Lung microvascular endothelial cell (primary cell): ENCODE measurements around the gene CHIC2. TPM values are rescaled to one million over a fixed set of nuclear protein-coding genes. Genes with fewer than 3 reads are reported as not detected.
"Not testable (repeated sequence)": the region's sequence is repeated elsewhere in the genome, so short reads cannot be mapped to it uniquely, and the experiment has no call there.

Experiments used
- DNase-seq, 2 donors: peaks; one replicate each; pipeline versions ENCODE4 v3.0.0 to v3.0.0-alpha.2; 2010; ENCODE audit warnings: low read depth in 2 of 2
- total RNA-seq: library from RNA; depleted of rRNA; stranded (reverse); fragments of >200 nt; gene quantifications from 2 replicates; pipeline ENCODE4 v1.2.1, GENCODE V29; 2014

Gene CHIC2
- total RNA-seq, result 48.2 and 95.0 TPM in 2 replicates

DNA sequence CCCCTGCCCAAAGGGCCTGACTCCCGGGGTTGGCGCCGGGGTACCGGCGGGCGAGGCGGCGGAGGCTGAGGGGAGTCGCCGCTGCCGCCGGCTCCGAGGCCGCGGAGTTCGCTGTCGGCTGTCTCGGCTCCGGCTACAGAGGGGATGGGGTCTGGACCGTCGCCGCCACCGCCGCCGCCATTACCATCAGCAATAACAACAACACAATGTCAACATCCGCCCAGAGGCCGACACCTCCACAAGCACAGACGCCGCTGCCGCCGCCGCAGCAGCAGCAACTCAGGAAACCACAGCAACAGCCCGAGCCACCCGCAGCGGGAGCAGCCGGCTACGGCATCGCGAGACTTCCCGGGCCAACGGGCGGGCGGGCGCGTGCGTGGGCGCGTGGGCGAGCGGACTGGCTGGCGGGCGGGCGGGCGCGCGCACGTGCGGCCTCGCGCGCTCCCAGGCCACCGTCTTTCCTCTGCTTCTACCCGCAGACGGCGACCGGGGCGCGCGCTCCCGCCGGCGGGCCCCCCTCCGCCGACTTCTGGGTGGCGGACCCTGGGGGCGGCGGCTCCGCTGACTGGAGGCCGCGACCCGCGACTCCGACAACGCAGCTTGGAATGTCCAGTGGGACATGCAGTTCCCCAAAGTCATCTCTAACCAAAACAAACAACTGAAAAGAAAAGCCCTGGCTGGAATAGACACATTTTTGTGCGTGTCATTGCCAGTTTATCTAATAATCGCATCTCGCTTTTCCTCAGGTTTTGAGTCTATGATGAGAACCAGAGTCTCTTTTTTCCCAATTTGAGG, at the start of gene CHIC2:
CHIC2 (minus strand) TSS at position 289 of the 795 bp plus-strand sequence. CDS start 305 bp downstream, outside the sequence.
- peak; percentile 98 for DNase-seq

DNA sequence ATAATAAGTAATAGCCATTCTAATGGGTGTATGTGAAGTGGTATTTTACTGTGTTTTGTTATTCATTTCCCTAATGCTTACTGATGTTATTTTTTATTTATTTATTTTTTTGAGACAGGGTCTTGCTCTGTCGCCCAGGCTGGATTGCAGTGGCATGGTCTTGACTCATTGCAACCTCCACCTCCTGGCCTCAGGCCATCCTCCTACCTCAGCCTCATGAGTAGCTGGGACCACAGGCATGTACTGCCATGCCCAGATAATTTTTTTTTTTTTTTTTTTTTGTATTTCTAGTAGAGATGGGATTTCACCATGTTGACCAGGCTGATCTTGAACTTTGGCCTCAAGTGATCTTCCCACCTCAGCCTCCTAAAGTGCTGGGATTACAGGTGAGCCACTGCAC, 48.8 kb upstream of the CHIC2 start:
- DNase-seq, result not testable (repeated sequence)

DNA sequence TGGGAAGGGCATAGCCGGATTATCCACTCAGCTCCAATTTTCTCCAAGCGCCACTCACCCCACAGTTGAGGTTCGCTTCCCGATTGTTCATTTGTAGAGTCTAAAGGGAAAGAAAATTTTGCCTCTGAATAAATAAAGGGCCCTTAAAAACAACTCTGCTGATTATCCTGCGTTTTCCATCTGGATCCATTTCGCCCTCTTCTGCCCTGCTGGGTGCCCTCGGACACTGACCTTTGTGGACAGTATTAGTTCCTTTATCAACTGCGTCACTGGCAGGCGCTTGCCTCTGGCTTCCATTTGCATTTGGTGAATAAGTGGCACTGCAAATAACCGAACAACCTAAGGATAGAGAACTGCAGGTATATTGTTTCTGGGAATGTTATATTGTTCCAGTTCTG, 45.6 kb upstream of the CHIC2 start:
- no peak for DNase-seq

DNA sequence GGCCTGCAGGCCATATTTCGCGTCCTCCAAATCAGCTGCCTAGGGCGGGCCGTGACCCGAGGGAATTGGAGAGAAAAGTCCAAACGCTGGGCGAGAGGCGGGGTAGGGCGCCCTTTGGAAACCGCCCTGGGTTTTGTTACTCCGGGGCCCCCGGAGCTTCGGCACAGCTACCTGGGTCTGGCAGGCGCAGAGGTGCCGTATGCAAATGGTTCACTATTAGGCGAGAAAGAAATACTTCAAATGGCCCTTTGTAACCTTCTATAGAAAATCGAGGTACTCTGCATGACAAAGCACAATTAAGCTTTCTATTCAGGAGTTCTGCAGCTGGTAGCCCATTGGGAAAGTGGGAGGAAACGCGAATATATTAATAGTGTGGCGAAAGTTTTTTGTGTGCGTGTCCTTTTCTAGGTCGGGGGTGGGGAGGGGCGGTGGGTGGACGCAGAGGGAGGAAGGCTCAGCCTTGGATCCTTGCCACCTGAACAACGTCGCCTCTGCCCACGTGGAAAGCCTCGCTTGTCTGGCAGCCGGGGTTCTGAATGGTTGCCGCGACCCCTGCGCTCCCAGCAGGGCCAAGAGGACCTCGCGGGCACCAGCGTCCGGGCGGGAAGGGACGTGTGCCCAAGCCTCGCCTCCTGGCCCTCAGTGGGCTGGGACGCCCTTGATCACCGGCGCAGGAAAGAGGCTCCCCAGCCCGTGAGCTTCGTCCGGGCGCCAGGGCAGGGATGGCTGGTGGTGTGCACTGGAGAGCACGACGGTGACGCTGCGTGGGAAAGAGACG, 45.0 kb upstream of the CHIC2 start:
- no peak for DNase-seq

DNA sequence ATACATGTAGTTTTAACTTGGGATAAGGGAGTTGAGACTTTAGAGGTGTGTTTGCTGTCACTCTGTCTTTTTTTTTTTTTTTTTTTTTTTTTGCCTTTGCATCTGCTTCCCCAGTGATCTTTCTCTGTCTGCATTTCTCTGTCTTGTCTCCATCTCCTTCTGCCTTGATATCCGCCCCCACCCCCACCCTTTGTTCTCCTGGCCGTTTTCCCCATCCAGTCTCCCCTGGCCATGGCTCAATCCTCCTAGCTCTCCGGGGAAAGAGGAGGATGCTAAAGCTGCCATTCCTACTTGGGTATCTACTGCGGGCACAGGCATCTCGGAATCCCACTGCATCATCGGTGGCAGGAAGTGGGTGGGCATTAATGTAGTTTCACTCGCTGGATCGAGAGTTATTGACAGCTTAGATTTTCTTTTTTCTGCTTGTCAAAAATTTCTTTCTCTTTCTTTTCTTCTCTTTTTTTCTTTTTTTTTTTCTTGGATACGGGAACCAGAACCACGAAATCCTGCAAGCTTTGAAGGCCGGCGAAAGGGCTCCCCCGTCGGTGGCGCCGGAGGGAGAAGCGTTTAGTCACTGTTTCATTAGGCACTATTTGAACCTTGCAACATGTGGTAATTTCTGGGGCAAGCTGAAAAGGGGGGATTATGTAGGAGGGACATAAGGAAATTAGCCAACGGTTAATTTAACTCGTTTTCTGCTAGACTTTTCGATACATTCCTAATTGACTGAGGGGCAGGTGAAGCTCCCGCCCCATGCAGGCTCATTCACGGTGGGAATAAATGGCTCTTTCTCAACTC, 43.7 kb upstream of the CHIC2 start:
- DNase-seq, result no peak

DNA sequence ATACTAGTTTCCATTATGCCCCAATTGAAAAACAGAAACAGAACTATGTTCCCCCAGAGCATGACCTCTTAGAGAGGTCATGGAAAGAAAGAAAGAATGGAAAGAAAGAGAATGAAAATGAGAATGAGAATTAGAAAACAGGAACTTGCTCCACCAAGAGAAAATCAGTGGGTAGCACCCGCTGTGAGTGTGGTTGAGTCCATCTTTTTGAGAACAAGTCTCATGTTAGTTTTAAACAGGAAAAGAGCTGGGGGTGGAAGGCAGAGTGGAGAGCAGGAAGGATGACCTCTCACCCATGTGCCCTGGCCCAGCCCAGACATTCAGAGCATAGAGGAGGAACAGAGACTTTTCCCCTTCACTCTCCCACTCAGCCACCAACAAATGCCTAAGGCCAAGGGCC, 40.5 kb upstream of the CHIC2 start:
- no peak for DNase-seq

DNA sequence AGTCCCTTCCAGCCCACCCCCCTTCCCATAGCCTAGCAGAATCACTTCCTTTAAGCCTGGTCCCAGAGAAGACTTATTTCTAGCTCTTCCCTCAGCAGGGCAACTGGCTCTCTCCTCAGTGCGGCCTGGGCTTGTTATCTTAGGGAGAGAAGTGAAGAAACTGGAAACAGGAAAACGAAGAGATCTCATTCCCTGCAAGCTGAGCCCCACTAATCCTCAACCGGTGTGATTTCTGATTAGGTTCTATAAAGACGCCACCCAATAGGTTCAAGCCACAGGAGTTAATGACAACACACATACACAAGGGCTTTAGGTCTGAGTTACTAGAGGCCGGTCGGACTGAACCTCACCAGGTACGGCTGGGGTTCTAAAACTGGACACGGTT, 38.8 kb upstream of the CHIC2 start:
- no peak for DNase-seq

DNA sequence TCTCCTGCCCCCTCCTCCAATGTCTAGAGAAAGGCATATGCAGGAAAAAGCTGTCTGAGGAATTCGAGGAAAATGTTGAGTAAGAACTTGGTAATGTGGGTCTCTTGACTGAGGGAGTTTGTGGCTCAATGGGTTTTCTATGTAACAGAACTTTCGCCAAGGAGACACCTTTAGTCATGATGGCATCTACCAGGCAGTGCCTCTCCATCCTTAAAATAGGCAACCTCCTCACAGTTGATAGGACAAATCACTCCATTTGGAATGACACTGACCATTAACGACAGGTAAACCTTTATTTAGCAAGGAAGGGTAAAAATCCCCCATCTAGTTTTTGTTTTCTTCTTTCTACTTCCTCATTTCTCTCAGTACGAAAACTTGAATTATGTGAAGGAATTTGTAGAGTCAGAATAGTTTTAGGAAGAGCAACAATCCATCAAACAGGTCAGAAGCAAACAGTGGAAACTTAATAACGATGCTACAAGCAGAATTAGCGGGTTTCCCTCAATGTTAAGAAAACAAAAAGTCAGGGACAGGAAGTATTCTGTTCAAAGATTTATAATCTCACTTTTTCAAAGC, 38.2 kb upstream of the CHIC2 start:
- no peak for DNase-seq

DNA sequence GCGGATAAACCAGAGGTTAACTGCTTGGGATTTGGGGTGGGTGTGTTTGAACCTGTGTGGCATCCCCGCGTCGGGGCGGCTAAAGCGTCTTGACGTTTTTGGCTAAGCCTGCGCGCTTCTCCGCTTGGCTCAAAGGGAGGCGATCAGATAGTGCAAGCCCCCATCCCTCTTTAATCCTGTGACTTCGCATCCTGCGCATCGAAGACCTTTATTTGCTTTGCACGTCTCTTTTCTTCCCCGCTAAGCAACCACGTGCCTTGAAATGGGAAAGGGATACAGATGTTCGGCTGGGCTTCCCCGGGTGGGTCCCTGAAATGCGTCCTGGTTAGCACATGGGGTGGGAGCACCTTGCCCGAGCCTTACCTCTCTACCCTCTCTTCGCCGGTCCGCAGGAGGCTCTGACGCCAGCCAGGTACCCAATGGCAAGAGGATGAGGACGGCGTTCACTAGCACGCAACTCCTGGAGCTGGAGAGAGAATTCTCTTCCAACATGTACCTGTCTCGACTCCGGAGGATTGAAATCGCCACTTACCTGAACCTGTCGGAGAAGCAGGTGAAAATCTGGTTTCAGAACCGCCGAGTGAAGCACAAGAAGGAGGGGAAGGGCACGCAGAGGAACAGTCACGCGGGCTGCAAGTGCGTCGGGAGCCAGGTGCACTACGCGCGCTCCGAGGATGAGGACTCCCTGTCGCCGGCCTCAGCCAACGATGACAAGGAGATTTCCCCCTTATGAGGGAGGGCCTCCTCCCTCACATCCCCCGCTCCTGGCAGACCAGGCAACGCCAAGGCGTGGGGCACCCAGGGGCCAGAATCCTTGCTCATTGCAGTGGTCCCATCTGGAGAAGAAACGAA, 37.0 kb upstream of the CHIC2 start:
- DNase-seq, result no peak

DNA sequence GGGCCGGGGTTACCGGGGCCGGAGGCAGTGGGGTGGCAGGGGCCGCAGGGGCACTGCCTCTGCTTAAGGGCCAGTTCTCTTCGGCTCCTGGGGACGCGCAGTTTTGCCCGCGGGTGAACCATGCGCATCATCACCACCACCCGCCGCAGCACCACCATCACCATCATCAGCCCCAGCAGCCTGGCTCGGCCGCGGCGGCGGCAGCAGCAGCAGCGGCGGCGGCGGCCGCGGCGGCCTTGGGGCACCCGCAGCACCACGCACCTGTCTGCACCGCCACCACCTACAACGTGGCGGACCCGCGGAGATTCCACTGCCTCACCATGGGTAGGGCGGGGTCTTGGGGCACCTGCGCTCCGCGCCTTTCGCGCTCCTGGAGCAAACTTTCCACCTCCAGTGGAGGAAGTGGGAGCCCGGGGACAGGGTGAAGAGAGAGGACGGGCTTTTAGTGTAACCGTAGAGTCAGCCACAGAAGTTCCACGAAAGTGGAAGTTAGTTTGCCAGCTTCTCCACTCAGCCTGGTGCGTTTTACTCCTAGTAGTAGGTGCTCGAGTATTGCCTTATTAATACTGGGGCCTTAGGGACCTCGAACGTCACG, 36.3 kb upstream of the CHIC2 start:
- DNase-seq, result no peak

DNA sequence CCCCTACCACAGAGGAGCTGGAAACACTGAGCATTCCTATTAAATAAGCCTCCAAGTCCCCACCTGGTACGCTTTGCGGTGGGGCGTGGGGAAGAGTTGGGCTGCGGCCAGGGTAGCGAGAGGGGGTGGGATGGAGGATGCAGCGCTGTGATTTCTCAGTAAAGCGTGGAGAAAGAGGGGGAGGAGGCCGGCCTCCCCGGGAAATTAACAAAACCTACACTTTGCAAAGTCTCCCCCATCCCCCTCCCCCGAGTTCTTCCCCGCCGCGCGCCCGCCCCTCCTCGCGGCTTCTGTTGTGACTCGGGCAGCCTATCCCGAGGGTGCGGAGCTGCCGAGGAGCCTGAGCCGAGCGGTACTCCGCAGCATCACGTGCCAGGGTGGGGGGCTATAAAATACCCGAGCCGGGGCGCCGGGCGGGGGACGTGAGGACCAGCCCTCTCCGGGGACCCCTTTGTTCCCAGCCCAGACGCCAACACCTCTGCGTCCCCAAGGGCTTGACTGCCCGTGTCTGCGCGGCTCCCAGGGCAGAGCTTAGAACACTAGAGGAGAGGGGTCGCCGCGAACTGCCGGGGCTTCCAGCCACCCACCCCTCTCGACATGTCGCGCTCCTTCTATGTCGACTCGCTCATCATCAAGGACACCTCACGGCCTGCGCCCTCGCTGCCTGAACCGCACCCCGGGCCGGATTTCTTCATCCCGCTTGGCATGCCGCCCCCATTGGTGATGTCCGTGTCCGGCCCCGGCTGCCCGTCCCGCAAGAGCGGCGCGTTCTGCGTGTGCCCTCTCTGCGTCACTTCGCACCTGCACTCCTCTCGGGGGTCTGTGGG, 35.6 kb upstream of the CHIC2 start, which contains the start of gene GSX2:
GSX2 (plus strand) TSS at position 416 of the 827 bp plus-strand sequence; CDS start at position 598, 182 bp downstream.
- no peak for DNase-seq

DNA sequence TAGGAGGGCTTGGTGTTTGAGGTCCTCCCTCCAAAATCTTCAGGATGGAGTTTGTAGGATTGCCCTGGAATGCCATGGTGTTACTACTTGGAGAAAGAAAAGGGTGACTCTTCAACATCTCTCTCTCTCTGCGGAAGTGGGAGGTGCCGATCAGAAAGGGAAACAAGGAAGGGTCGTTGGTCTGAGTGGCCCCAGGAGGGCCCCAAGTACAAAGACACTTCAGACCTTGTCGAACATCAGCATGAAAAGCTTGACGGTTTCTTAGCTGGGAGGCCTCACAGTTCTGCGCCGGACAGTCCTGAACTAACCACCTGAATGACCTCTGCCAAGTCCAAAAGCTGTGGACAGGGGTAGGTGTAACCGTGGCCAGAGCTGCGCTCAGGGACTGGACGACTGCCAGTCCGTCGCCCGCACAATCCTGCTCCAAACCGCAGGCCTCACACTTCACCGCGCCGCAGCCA, 34.9 kb upstream of the CHIC2 start:
- no peak for DNase-seq

DNA sequence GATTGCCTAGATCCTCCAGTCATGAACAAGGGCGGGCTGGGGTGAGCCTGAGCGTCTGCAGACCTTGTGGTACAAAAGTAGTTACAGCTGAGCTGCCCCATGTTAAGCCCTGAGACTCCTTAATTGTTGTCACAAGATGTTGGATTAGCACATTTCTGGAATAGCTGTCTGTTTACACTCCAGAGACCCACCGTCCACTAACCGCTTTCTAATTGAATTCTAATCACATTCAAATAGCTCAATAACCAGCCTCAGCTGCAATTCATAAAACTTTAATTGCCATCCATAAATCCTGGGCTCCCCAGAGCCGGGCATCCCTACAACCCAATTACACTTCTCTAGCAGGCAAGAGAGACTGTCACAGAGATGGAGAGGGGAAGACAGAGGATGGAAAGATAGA, 34.0 kb upstream of the CHIC2 start:
- no peak for DNase-seq

DNA sequence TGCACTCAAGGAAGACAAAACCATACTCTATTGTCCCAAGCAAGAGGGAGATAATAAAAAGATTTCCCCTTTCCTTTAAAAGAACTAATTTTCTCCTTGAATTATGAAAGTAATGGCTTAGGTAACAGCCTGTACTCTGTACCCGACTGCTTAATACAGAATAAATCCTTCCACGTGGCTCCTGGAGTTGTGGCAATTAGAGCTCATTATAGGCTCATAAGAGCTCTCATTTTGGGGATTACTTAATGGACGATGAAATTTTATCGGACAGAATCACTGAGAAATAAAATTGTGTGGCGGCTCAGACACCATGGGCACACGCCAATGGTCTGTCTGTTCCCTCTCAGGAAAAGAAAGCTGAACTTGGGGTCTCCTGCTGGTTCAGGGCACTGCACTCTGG, 32.7 kb upstream of the CHIC2 start:
- DNase-seq, result no peak

DNA sequence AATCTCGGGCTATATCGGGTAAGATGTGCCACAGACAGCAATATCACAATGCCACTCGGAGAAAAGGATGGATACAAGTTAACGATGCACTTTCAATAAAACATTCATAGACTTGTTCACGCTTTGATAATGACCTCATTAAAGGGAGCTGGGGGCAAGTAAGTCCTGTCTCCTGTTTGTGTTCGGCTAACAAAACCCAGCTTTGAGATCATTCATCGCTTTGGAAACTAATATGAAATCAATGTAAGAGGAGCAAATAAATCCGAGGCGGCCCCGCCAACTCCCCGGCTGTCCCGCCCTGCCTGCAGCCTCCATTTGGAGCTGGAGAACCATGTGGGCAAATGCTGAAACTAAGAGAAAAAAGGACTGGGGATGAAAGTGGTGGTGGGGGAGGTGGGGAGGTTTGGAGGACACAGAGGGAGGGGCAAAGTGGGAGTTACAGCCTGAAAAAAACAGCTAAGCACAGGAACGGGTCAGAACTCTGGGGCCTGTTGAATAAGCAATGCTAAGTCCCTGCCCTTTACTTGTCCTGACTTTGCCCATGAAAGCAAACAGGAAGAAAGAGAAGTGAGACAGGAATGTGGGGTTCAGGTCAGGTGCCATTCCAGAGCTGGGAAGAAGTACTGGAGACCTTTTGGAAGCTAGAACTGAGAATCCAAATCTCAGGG, 32.0 kb upstream of the CHIC2 start:
- DNase-seq, result no peak

DNA sequence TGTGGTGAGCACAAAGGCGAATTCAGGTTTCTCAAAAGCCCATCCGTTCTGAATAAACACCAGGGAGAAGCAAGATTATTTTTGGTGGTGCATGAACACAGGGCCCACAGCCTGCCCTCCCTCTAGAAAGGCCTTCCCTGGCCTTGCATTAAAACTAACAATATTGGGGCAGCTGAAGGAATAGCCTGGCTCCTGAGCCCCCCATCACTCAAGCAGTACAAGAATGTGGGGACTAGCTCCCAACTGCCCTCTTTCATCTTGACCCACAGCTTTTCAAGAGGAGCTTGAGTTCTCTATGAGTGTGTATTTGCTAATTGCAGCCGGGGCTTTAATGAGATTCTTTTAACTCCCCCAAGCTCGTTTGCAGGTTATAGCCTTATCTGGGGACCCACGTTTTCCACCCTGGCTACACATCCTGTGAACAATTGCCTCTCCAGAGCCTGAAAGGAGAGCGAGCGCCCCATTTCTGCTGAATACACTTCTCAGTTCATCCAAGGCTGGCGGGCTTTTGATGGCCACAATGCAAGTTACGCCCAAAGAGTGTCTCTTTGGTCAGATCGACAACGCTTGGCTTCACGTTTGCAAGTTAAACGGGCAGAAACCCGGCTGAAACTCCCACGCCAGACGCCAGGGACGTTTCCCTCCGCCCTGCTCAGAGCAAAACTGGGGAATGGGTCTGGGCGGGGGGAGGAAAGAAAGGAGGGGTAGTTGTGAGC, 30.9 kb upstream of the CHIC2 start:
- no peak for DNase-seq

DNA sequence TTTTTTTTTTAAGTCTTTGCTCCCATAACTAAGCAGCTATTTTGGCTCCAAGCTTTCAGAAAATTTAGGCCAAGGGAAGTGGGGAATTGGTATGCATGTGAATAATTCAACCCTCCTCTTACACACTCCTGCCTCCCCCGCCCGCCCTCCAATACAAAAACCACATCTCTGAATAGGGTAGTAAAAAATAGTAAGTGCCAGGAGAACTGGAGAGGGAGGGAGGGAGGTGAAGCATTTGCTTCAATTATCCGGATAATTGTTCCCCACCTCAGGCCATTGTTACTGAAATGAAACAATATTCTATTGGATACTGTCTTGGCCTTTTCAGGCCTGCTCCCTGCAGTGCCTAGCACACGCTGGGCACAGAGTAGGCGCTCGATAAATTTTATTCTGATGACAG, 30.0 kb upstream of the CHIC2 start:
- no peak for DNase-seq
